ENCODE measurements around the gene GGTLC1. TPM values are rescaled to one million over a fixed set of nuclear protein-coding genes. Genes with fewer than 3 reads are reported as not detected.

GGTLC1 gene
- total RNA-seq, 4 donors from 2014 or later, result 2.0 to 5.9 (median 4.8) TPM; not detected in 1

GRCh38 chr20:24013953-24014352, 25.4 kb upstream of the GGTLC1 start:
- WGBS, 2 donors, result 86 to 90% methylated on average over 3 of the region's 3 CpGs

GRCh38 chr20:24011282-24011681, 22.7 kb upstream of the GGTLC1 start:
- no peaks in the 10 kb centered on the region for H3K4me1 ChIP-seq
- no peak overlapping the region for H3K4me3 ChIP-seq (replicated peaks in 1 of 3)
- H3K36me3 ChIP-seq, result no peaks in the 10 kb centered on the region
- intact Hi-C loops (cut with DNase I), result no loop called here
- DNase-seq, result no peak
- TF ChIP-seq POLR2A (IDR thresholded peaks at IDR 0.05), result no peak
- TF ChIP-seq, protein P1, sequence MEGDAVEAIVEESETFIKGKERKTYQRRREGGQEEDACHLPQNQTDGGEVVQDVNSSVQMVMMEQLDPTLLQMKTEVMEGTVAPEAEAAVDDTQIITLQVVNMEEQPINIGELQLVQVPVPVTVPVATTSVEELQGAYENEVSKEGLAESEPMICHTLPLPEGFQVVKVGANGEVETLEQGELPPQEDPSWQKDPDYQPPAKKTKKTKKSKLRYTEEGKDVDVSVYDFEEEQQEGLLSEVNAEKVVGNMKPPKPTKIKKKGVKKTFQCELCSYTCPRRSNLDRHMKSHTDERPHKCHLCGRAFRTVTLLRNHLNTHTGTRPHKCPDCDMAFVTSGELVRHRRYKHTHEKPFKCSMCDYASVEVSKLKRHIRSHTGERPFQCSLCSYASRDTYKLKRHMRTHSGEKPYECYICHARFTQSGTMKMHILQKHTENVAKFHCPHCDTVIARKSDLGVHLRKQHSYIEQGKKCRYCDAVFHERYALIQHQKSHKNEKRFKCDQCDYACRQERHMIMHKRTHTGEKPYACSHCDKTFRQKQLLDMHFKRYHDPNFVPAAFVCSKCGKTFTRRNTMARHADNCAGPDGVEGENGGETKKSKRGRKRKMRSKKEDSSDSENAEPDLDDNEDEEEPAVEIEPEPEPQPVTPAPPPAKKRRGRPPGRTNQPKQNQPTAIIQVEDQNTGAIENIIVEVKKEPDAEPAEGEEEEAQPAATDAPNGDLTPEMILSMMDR (IDR thresholded peaks at IDR 0.05), result no peak
- WGBS, 2 donors, result 61 to 82% methylated on average over 5 to 6 of the region's 6 CpGs
- H3K9me3 ChIP-seq, result no peaks in the 10 kb centered on the region
- no peaks in the 10 kb centered on the region for H3K27me3 ChIP-seq
- no peak overlapping the region for H3K27ac ChIP-seq

More at GRCh38 chr20:24013953-24014352, 25.4 kb upstream of the GGTLC1 start:
- Histone ChIP-seq H3K4me1 (no peaks in the 10 kb centered on the region), H3K9me3 (no peaks in the 10 kb centered on the region), H3K36me3 (no peaks in the 10 kb centered on the region), H3K4me3 (replicated peaks in 1 of 3) (no peak overlapping the region), H3K27ac (no peak overlapping the region), H3K27me3 (no peaks in the 10 kb centered on the region)
- intact Hi-C loops (cut with DNase I), result no loop called here
- TF ChIP-seq POLR2A (IDR thresholded peaks at IDR 0.05), result no peak
- TF ChIP-seq, protein P1 (IDR thresholded peaks at IDR 0.05), result no peak
- DNase-seq, result no peak

GRCh38 chr20:24007758-24008157, 19.2 kb upstream of the GGTLC1 start:
- intact Hi-C loops (cut with DNase I), result no loop called here
- Histone ChIP-seq H3K4me1 (no peaks in the 10 kb centered on the region), H3K27ac (no peak overlapping the region), H3K36me3 (no peaks in the 10 kb centered on the region), H3K4me3 (replicated peaks in 1 of 3) (no peak overlapping the region), H3K27me3 (no peaks in the 10 kb centered on the region), H3K9me3 (no peaks in the 10 kb centered on the region)
- TF ChIP-seq, protein P1 (IDR thresholded peaks at IDR 0.05), result no peak
- no peak for TF ChIP-seq POLR2A (IDR thresholded peaks at IDR 0.05)
- WGBS, 2 donors, result 81 to 94% methylated on average over 3 of the region's 3 CpGs
- no peak for DNase-seq

DNA sequence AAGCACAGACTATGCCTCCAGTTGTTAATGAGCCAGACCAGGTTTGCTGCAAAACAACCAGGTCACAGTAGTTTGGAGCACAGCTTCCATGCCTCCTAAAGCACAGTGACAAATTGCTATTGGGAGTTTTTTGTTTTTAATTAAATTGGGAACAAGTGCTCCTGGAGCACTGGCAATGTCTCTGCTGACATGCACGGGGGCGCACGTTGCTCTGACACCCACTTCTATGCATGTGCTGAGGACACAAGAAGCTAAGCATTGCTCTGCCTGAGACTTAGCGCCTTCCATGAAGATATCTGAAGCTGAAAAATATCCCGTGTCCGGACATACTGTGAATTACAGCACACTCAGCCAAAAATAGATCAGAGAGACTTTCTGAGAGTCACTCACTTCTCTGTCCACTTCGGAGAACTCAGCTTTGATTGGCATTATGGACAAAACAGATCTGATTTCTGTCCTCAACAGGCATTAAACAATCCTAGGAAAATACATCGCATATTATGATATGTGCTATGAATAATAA, 18.6 kb upstream of the GGTLC1 start:
- WGBS, 2 donors, result 67 to 78% methylated on average over 8 of the region's 8 CpGs
- Histone ChIP-seq H3K27ac (no peak overlapping the region), H3K4me3 (replicated peaks in 1 of 3) (no peak overlapping the region), H3K36me3 (no peaks in the 10 kb centered on the region), H3K9me3 (no peaks in the 10 kb centered on the region), H3K27me3 (no peaks in the 10 kb centered on the region), H3K4me1 (no peaks in the 10 kb centered on the region)
- TF ChIP-seq POLR2A (IDR thresholded peaks at IDR 0.05), result no peak
- TF ChIP-seq, protein P1 (IDR thresholded peaks at IDR 0.05), result no peak
- DNase-seq, result no peak
- intact Hi-C loops (cut with DNase I), result no loop called here

DNA sequence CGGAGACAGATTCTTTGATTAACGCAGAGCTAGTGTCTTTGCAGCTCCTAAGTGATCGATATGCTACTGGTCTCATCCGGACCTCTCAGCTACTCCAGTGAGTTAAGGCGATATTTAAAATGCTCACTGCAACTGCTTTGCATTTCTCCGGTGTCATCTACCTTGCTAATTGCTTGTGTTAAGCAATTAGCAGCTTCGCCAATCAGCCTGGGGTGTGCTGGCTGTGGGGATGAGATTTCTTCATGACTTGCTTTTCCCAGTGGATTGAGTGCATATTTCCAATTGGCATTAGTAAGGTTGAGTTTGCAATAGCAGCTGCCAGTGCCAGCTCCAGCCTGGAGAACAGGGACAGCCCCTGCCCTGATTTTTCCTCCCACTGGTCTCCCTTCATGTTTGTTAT, 18.0 kb upstream of the GGTLC1 start:
- H3K4me3 ChIP-seq (replicated peaks in 1 of 3), result no peak overlapping the region
- no peaks in the 10 kb centered on the region for H3K36me3 ChIP-seq
- no peaks in the 10 kb centered on the region for H3K9me3 ChIP-seq
- TF ChIP-seq POLR2A (IDR thresholded peaks at IDR 0.05), result no peak
- TF ChIP-seq, protein P1 (IDR thresholded peaks at IDR 0.05), result no peak
- 86 to 90% methylated on average over 7 of the region's 7 CpGs for WGBS, 2 donors
- H3K27ac ChIP-seq, result no peak overlapping the region
- intact Hi-C loops (cut with DNase I), result no loop called here
- no peaks in the 10 kb centered on the region for H3K27me3 ChIP-seq
- no peaks in the 10 kb centered on the region for H3K4me1 ChIP-seq
- DNase-seq, result no peak

All from thyroid gland (tissue), 4 donors.